Measurements from ENCODE around the gene NNAT. TPM values are rescaled to one million over a fixed set of nuclear protein-coding genes. Genes with fewer than 3 reads are reported as not detected.

NNAT gene
- total RNA-seq, 1 donor from 2014 or later = not detected

- DNase-seq (ENCODE audit: low read depth, low spot score) = no peak
Observed at GRCh38 chr20:37502654-37503053, 18.4 kb upstream of the NNAT start.

- no peak for DNase-seq (ENCODE audit: low read depth, low spot score)
Observed at GRCh38 chr20:37503256-37503927, 17.7 kb upstream of the NNAT start.

GRCh38 chr20:37504404-37505096, 16.5 kb upstream of the NNAT start:
- no peak for DNase-seq (ENCODE audit: low read depth, low spot score)

GRCh38 chr20:37505263-37506151, 15.5 kb upstream of the NNAT start:
- no peak for DNase-seq (ENCODE audit: low read depth, low spot score)

- DNase-seq (ENCODE audit: low read depth, low spot score) = no peak
Observed at GRCh38 chr20:37506152-37506725, 14.8 kb upstream of the NNAT start.

- DNase-seq (ENCODE audit: low read depth, low spot score) = no peak
Observed at GRCh38 chr20:37510226-37510625, 10.8 kb upstream of the NNAT start.

GRCh38 chr20:37511610-37512275, 9.3 kb upstream of the NNAT start:
- DNase-seq (ENCODE audit: low read depth, low spot score) = no peak

- no peak for DNase-seq (ENCODE audit: low read depth, low spot score)
Observed at GRCh38 chr20:37513779-37514359, 7.2 kb upstream of the NNAT start.

- DNase-seq (ENCODE audit: low read depth, low spot score) = no peak
Observed at GRCh38 chr20:37515876-37516275, 5.2 kb upstream of the NNAT start.

GRCh38 chr20:37516811-37517750, 4.0 kb upstream of the NNAT start:
- DNase-seq (ENCODE audit: low read depth, low spot score) = no peak

- DNase-seq (ENCODE audit: low read depth, low spot score) = no peak
Observed at GRCh38 chr20:37518059-37518458, 3.0 kb upstream of the NNAT start.

GRCh38 chr20:37518606-37519507, 2.2 kb upstream of the NNAT start:
- DNase-seq (ENCODE audit: low read depth, low spot score) = peak; percentile 64

GRCh38 chr20:37519508-37520418, 1.3 kb upstream of the NNAT start:
- no peak for DNase-seq (ENCODE audit: low read depth, low spot score)

GRCh38 chr20:37520419-37520955, 563 bp upstream of the NNAT start:
- no peak for DNase-seq (ENCODE audit: low read depth, low spot score)

- no peak for DNase-seq (ENCODE audit: low read depth, low spot score)
Observed at GRCh38 chr20:37522260-37523011, 1.4 kb downstream of the NNAT start.

GRCh38 chr20:37523012-37523391, 2.0 kb downstream of the NNAT start:
- DNase-seq (ENCODE audit: low read depth, low spot score) = no peak
